Measurements from ENCODE around the gene MSLN.

MSLN gene

DNA sequence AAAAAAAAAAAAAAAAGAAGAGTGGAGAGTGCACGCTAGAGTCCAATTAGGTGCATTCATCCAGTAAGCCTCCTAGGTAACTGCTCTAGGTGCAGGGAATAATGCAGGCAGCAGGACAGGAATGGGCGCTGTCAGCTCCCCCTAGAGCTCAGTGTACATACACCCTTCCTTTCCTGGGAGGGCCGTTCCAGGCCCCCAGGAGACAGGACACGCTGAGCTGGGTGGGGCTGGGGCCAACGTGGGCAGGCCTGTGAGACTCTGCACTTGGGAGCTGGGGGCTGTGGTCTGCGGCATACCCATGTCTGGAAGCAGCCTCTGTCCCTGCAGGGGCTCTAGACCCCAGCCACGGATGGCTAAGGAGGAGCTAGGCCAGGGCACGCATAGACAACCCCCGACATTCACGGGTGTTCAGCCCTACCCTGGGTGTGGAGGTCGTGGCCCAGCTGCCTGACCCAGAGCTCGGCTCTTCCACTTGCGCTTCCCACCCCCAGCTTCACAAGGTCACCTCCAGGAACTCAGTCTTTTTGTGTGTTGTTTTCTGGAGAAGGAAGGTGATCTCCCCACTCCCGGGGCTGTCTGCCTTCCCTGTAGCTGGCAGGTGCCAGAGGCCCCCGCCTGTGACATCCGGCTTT is 40.6 kb upstream of the MSLN start:
- peak overlapping the region; percentile 71 for H3K4me3 ChIP-seq (ENCODE audit: control insufficient read depth, low read depth, low read length)
- TF ChIP-seq, protein P1, sequence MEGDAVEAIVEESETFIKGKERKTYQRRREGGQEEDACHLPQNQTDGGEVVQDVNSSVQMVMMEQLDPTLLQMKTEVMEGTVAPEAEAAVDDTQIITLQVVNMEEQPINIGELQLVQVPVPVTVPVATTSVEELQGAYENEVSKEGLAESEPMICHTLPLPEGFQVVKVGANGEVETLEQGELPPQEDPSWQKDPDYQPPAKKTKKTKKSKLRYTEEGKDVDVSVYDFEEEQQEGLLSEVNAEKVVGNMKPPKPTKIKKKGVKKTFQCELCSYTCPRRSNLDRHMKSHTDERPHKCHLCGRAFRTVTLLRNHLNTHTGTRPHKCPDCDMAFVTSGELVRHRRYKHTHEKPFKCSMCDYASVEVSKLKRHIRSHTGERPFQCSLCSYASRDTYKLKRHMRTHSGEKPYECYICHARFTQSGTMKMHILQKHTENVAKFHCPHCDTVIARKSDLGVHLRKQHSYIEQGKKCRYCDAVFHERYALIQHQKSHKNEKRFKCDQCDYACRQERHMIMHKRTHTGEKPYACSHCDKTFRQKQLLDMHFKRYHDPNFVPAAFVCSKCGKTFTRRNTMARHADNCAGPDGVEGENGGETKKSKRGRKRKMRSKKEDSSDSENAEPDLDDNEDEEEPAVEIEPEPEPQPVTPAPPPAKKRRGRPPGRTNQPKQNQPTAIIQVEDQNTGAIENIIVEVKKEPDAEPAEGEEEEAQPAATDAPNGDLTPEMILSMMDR (IDR thresholded peaks at IDR 0.05; ENCODE audit: control insufficient read depth, insufficient read depth, low read depth, low read length, missing control alignments), result peak; percentile 27
- no peak for DNase-seq (ENCODE audit: low read depth)

DNA sequence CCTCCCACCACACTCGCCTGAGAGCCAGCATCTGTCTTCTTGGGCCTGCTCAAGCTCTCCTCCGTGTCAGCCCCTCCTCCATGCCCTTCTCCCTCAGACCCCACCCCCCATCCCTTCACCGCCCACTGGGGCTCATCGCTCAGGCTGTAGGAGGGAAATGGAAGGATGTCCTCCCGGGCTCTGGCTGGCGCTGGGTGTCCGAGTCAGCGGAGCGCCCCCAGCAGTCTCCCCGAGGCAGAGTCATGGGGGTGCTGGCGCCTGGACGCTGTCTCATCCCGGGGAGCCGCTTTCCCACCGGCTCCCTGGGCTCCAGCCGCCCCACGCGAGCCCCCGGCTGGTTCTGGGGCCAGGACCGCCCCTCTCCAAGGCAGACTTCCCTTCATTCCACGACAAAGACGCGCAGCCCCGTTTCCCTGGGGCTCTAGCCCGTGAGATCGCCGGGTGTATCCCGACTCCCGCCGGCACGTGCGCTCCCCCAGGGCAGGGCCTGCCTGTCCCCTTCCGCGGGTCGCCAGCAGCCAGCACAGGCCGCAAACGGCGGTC is 40.0 kb upstream of the MSLN start:
- TF ChIP-seq, protein P1 (IDR thresholded peaks at IDR 0.05; ENCODE audit: control insufficient read depth, insufficient read depth, low read depth, low read length, missing control alignments), result peak; percentile 40
- DNase-seq (ENCODE audit: low read depth), result no peak
- peak overlapping the region; percentile 71 for H3K4me3 ChIP-seq (ENCODE audit: control insufficient read depth, low read depth, low read length)

DNA sequence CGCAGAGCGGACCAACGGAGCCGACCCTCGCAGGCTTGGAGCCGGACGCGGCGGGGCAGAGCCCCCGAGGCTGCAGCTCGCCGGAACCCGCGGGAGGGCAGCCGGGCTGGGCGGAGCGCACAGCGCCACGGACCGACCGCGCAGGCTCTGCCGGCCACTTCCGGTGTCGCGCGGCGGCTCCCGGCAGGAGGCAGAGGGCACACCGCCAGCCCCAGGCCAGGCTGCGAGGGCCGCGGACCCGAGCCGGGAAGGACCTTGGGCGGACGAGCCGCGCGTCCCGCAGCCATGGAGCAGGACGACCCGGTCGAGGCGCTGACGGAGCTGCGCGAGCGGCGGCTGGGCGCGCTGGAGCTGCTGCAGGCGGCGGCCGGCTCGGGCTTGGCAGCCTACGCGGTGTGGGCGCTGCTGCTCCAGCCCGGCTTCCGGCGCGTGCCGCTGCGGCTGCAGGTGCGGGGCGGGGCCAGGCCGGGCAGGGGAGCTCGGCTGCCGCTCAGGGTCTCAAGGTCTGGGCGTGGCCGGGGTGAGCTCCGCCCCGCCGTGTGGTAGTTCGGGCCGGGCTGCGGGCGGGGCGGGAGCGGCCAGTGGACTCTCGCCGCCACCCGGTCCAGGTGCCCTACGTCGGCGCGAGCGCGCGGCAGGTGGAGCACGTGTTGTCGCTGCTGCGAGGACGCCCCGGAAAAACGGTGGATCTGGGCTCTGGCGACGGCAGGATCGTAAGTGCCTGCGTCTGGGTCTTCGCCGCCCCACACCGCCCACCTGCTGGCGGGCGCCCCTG is 39.4 kb upstream of the MSLN start, which contains the start of gene ANTKMT:
ANTKMT (plus strand) TSS at position 157 of the 775 bp plus-strand sequence; CDS start at position 286, 129 bp downstream.
- no peak for DNase-seq (ENCODE audit: low read depth)
- H3K4me3 ChIP-seq (ENCODE audit: control insufficient read depth, low read depth, low read length), result peak within 1 kb of the TSS; percentile 71
- TF ChIP-seq, protein P1 (IDR thresholded peaks at IDR 0.05; ENCODE audit: control insufficient read depth, insufficient read depth, low read depth, low read length, missing control alignments), result no peak

DNA sequence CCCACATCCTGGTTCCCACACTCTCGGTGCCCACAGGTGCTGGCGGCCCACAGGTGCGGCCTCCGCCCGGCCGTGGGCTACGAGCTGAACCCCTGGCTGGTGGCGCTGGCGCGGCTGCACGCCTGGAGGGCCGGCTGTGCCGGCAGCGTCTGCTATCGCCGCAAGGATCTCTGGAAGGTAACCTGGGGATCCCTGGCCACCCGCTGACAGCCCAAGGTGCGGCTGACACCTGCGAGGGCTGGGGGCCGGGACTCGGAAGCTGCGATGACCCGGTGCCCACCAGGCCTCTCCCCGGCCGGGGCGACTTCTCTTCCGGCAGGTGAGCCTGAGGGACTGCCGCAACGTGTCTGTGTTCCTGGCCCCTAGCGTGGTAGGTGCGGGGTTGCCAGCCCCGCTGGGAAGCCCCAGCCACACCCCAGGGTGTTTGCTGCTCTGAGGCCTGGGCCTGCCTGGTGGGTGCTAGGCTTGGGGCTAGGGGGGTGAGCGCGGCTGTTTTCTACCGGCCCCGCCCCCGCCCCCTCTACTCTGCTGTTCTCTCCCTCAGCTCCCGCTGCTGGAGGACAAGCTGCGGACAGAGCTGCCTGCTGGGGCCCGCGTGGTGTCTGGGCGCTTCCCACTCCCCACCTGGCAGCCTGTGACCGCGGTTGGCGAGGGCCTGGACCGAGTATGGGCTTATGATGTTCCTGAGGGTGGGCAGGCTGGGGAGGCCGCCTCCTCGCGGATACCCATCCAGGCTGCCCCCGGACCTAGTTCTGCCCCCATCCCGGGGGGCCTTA is 38.6 kb upstream of the MSLN start:
- TF ChIP-seq, protein P1 (IDR thresholded peaks at IDR 0.05; ENCODE audit: control insufficient read depth, insufficient read depth, low read depth, low read length, missing control alignments), result no peak
- H3K4me3 ChIP-seq (ENCODE audit: control insufficient read depth, low read depth, low read length), result peak overlapping the region; percentile 71
- no peak for DNase-seq (ENCODE audit: low read depth)

DNA sequence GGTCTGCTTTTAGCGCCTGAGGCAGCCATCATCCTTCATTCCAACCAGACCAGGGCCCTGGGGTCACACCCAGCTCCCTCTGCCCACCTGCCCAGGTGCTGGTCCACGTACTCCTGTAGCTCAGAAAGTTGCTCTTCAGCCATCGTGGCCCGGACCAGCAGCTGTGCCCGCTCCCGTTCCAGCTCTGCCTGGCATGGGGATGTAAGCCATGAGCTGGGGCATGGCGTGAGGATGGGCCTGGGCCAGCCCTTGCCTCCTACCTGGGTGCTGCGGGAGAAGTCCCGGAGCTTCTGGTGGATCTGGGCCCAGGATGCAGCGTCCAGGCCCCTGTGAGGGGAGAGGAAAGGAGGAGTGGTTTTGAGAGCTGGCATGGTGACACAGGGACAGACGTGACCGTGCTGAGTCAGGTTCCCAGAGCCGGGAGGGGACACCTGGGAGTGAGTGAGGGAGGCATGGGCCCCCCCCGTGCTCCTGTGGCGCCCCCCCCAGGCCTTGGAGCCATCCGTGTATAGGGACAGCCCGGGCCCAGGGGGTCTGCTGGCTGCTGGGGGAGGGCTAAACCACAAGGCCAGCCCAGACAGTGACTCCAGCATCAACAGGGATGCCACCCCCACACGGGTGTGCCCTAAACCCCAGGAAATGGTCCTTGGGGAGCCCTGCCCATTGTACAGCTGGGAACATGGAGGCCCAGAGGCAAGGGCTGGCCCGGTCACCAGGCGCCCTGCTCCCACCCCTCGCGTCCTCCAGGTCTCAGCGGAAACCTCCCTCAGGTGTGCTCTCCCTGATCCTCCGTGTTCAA is 37.5 kb upstream of the MSLN start:
- no peak for DNase-seq (ENCODE audit: low read depth)
- TF ChIP-seq, protein P1 (IDR thresholded peaks at IDR 0.05; ENCODE audit: control insufficient read depth, insufficient read depth, low read depth, low read length, missing control alignments), result no peak
- no peak overlapping the region for H3K4me3 ChIP-seq (ENCODE audit: control insufficient read depth, low read depth, low read length)

All from AG09309 (cell line).